Liver (tissue), 9 donors: ENCODE results near the gene GAS7. TPM values are rescaled to one million over a fixed set of nuclear protein-coding genes. Genes with fewer than 3 reads are reported as not detected.

Source experiments
- DNase-seq: peaks from one replicate; pipeline ENCODE4 v3.0.0-alpha.2; 2017; ENCODE audit warnings: low spot score
- H3K27ac ChIP-seq, 2 donors: one replicate each; pipeline ENCODE4 v1.7.0; 2013; ENCODE audit warnings: inconsistent platforms in 2 of 2, low read length in 2 of 2, control low read depth in 1 of 2, low read depth in 1 of 2, mild to moderate bottlenecking in 1 of 2
- H3K27me3 ChIP-seq, 4 donors: one replicate each; pipeline versions ENCODE4 v1.6.1 to v1.7.0; 2013; ENCODE audit warnings: low read length in 3 of 4, inconsistent platforms in 1 of 4, mild to moderate bottlenecking in 1 of 4, moderate library complexity in 1 of 4; ENCODE audit not compliant: control insufficient read depth in 4 of 4, insufficient read depth in 4 of 4
- H3K36me3 ChIP-seq, 4 donors: one replicate each; pipeline versions ENCODE4 v1.6.1 to v1.7.0; 2013; ENCODE audit warnings: low read length in 3 of 4, mild to moderate bottlenecking in 3 of 4, low read depth in 1 of 4, moderate library complexity in 1 of 4; ENCODE audit not compliant: control insufficient read depth in 4 of 4, insufficient read depth in 3 of 4
- H3K4me1 ChIP-seq, 4 donors: one replicate each; pipeline versions ENCODE4 v1.6.1 to v1.7.0; 2013; ENCODE audit warnings: low read length in 3 of 4, mild to moderate bottlenecking in 3 of 4, moderate library complexity in 1 of 4; ENCODE audit not compliant: control insufficient read depth in 4 of 4, insufficient read depth in 4 of 4
- H3K4me3 ChIP-seq, 3 donors: one replicate each; pipeline versions ENCODE4 v1.6.1 to v1.7.0; 2013; ENCODE audit warnings: low read length in 3 of 3, control low read depth in 1 of 3, low read depth in 1 of 3, mild to moderate bottlenecking in 1 of 3
- H3K9ac ChIP-seq, 2 donors: one replicate each; pipeline ENCODE4 v1.7.0; 2013; ENCODE audit warnings: low read length in 2 of 2, mild to moderate bottlenecking in 2 of 2, moderate library complexity in 2 of 2, control low read depth in 1 of 2, low read depth in 1 of 2
- H3K9me3 ChIP-seq, 4 donors: one replicate each; pipeline versions ENCODE4 v1.6.1 to v1.7.0; 2013; ENCODE audit warnings: low read length in 3 of 4; ENCODE audit not compliant: control insufficient read depth in 4 of 4
- FOXA1 ChIP-seq: IDR thresholded peaks from 2 replicates; pipeline ENCODE4 v1.6.1; 2016; ENCODE audit warnings: antibody characterized with exemption
- HNF4A ChIP-seq, 2 donors: conservative IDR thresholded peaks; 2 replicates each; pipeline ENCODE4 v1.6.1; 2016; ENCODE audit warnings: antibody characterized with exemption in 2 of 2, mild to moderate bottlenecking in 2 of 2
- JUND ChIP-seq, 2 donors: IDR thresholded peaks; 2 replicates each; pipeline ENCODE4 v1.6.1; 2016; ENCODE audit warnings: antibody characterized with exemption in 2 of 2
- NR2F2 ChIP-seq: IDR thresholded peaks from 2 replicates; pipeline ENCODE4 v1.6.1; 2016; ENCODE audit warnings: antibody characterized with exemption
- RAD21 ChIP-seq, 2 donors: IDR thresholded peaks; 2 replicates each; pipeline ENCODE4 v1.6.1; 2016; ENCODE audit warnings: antibody characterized with exemption in 2 of 2, mild to moderate bottlenecking in 2 of 2
- RXRA ChIP-seq, 2 donors: IDR thresholded peaks; 2 replicates each; pipeline ENCODE4 v1.6.1; 2017 to 2018; ENCODE audit warnings: antibody characterized with exemption in 2 of 2, mild to moderate bottlenecking in 1 of 2
- SP1 ChIP-seq: IDR thresholded peaks from 2 replicates; pipeline ENCODE4 v1.6.1; 2018; ENCODE audit warnings: antibody characterized with exemption, mild to moderate bottlenecking
- WGBS: extraction: QIAGEN DNeasy Blood & Tissue Kit; methylation state at CpG from one replicate; pipeline ENCODE4 v1.1.7; 2013; 5-methylcytosine and 5-hydroxymethylcytosine counted together
- polyA plus RNA-seq, 2 donors: library from polyadenylated mRNA; stranded (reverse) in 1 of 2; unstranded in 1 of 2; fragments of 200-250 nt in 1 of 2; fragments of >200 nt in 1 of 2; fragmentation: Nextera tagmentation in 1 of 2; extraction: Ambion mirVana in 1 of 2; gene quantifications; one replicate each; pipeline versions ENCODE4 v1.2.1 to v1.2.3, GENCODE V29; 2013 to 2015
- total RNA-seq, 2 donors: library from RNA; depleted of rRNA; stranded (reverse); fragments of >200 nt; gene quantifications; one replicate each; pipeline ENCODE4 v1.2.3, GENCODE V29; 2014
- TF ChIP-seq, protein P1 (sequence below): IDR thresholded peaks from 2 replicates; pipeline ENCODE4 v1.6.1; 2016; ENCODE audit warnings: antibody characterized with exemption, mild to moderate bottlenecking
- TF ChIP-seq, protein P2 (sequence below): IDR thresholded peaks from 2 replicates; pipeline ENCODE4 v1.6.1; 2016; ENCODE audit warnings: antibody characterized with exemption
- donor health status: healthy.
- donor health status: healthy.
- donor health status: healthy.
- donor health status: healthy.
- donor health status: healthy.

Gene GAS7
- total and polyA plus RNA-seq, 4 donors, result 0.79 to 6.1 (median 2.5) TPM

DNA sequence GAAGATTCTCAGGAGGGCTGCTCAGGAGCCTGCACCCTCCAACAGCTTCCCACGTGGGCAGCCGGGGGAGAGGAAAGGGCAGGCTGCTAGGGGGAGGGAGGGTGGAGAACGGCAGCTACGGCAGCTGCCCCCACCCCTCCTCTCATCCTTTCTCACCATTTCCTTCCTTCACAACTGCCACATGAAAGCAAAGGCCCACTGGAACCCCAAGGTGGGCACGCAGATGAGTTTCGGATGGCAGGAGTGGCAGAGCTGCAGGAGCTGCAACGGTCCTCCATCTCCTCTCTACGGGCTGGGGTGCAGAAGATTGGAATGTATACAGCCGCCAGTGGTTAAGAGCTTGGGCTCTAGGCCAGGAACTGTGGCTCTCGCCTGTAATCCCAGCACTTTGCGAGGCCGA is 77.7 kb downstream of the GAS7 start:
- no peak overlapping the region for H3K27ac ChIP-seq
- no peak for DNase-seq
- no peak overlapping the region for H3K9ac ChIP-seq
- 53% methylated on average over 12 of the region's 12 CpGs for WGBS
- H3K4me3 ChIP-seq, result no peak overlapping the region
- peaks cover 0 to 3% (median 0%) of the 10 kb centered on the region in 4 donors for H3K27me3 ChIP-seq
- no peak for TF ChIP-seq FOXA1
- TF ChIP-seq, protein P1, sequence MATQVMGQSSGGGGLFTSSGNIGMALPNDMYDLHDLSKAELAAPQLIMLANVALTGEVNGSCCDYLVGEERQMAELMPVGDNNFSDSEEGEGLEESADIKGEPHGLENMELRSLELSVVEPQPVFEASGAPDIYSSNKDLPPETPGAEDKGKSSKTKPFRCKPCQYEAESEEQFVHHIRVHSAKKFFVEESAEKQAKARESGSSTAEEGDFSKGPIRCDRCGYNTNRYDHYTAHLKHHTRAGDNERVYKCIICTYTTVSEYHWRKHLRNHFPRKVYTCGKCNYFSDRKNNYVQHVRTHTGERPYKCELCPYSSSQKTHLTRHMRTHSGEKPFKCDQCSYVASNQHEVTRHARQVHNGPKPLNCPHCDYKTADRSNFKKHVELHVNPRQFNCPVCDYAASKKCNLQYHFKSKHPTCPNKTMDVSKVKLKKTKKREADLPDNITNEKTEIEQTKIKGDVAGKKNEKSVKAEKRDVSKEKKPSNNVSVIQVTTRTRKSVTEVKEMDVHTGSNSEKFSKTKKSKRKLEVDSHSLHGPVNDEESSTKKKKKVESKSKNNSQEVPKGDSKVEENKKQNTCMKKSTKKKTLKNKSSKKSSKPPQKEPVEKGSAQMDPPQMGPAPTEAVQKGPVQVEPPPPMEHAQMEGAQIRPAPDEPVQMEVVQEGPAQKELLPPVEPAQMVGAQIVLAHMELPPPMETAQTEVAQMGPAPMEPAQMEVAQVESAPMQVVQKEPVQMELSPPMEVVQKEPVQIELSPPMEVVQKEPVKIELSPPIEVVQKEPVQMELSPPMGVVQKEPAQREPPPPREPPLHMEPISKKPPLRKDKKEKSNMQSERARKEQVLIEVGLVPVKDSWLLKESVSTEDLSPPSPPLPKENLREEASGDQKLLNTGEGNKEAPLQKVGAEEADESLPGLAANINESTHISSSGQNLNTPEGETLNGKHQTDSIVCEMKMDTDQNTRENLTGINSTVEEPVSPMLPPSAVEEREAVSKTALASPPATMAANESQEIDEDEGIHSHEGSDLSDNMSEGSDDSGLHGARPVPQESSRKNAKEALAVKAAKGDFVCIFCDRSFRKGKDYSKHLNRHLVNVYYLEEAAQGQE, result no peak
- TF ChIP-seq JUND (IDR thresholded peaks at IDR 0.05), result no peak
- TF ChIP-seq RXRA (IDR thresholded peaks at IDR 0.05), result no peak
- TF ChIP-seq HNF4A (conservative IDR thresholded peaks at IDR 0.05), result no peak
- H3K4me1 ChIP-seq, result no peaks in the 10 kb centered on the region
- H3K36me3 ChIP-seq, result no peaks in the 10 kb centered on the region
- H3K9me3 ChIP-seq, result no peaks in the 10 kb centered on the region

DNA sequence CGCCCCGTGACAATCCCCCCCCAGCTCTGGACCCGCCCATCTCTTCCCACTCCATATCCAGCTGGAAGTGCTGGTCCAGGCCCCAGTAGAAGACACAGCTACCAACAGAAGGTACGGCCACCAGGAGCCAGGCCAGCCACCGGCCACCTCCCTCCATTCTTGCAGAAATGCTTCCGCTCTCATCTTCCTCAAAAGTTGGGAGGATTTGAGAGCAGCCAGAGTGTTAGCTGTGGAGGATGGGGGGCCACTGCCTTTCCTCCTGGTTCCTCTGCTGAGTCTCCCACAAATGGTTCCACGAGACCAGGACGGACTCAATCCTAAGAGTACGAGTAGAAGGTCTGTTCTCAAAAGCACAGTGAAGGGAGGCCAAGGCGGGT is 78.3 kb downstream of the GAS7 start:
- Histone ChIP-seq H3K36me3 (no peaks in the 10 kb centered on the region), H3K9me3 (no peaks in the 10 kb centered on the region), H3K27me3 (peaks cover 0 to 3% (median 0%) of the 10 kb centered on the region in 4 donors), H3K4me3 (no peak overlapping the region), H3K9ac (no peak overlapping the region), H3K4me1 (no peaks in the 10 kb centered on the region), H3K27ac (peak overlapping the region in 1 of 2 donors; percentile 6)
- no peak for DNase-seq
- TF ChIP-seq, protein P1, result no peak
- no peak for TF ChIP-seq SP1
- TF ChIP-seq FOXA1, result no peak
- TF ChIP-seq HNF4A (conservative IDR thresholded peaks at IDR 0.05), result no peak
- TF ChIP-seq RAD21 (IDR thresholded peaks at IDR 0.05), result no peak
- TF ChIP-seq, protein P2, sequence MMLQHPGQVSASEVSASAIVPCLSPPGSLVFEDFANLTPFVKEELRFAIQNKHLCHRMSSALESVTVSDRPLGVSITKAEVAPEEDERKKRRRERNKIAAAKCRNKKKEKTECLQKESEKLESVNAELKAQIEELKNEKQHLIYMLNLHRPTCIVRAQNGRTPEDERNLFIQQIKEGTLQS, result no peak
- no peak for TF ChIP-seq NR2F2
- WGBS, result 55% methylated on average over 10 of the region's 10 CpGs
